Astrocyte (in vitro differentiated cells and primary cell): ENCODE measurements around the gene LSP1. TPM values are rescaled to one million over a fixed set of nuclear protein-coding genes. Genes with fewer than 3 reads are reported as not detected.

Experiments used
- DNase-seq: peaks from one replicate; pipeline ENCODE4 v3.0.0-alpha.2; 2010; ENCODE audit warnings: low read depth
- FAIRE-seq: peaks from 2 replicates; lab custom pipeline; 2011; peaks lifted over from hg19 to GRCh38; lab: Jason Lieb, UNC
- H2AFZ ChIP-seq: 2 replicates; pipeline ENCODE4 v1.6.0; 2012; ENCODE audit warnings: low read depth, low read length, inconsistent platforms
- H3K27ac ChIP-seq: 2 replicates; pipeline ENCODE4 v1.5.1; 2011; ENCODE audit warnings: low read depth, low read length, inconsistent platforms
- H3K27me3 ChIP-seq: 2 replicates; pipeline ENCODE4 v1.6.0; 2011; ENCODE audit warnings: low read length, inconsistent platforms; ENCODE audit not compliant: insufficient read depth
- H3K36me3 ChIP-seq: 2 replicates; pipeline ENCODE4 v1.5.1; 2011; ENCODE audit warnings: low read length, inconsistent platforms; ENCODE audit not compliant: insufficient read depth
- H3K4me1 ChIP-seq: 2 replicates; pipeline ENCODE4 v1.5.1; 2011; ENCODE audit warnings: low read length, inconsistent platforms; ENCODE audit not compliant: insufficient read depth
- H3K4me2 ChIP-seq: 2 replicates; pipeline ENCODE4 v1.6.0; 2012; ENCODE audit warnings: low read length, inconsistent platforms
- H3K4me3 ChIP-seq: 2 replicates; pipeline ENCODE4 v1.5.1; 2011; ENCODE audit warnings: low read depth, mild to moderate bottlenecking, low read length, inconsistent platforms; ENCODE audit not compliant: insufficient read depth
- H3K79me2 ChIP-seq: 2 replicates; pipeline ENCODE4 v1.6.0; 2012; ENCODE audit warnings: mild to moderate bottlenecking, low read length, inconsistent platforms; ENCODE audit not compliant: insufficient read depth
- H3K9ac ChIP-seq: 2 replicates; pipeline ENCODE4 v1.6.0; 2012; ENCODE audit warnings: mild to moderate bottlenecking, low read length, inconsistent platforms
- H3K9me3 ChIP-seq: 2 replicates; pipeline ENCODE4 v1.5.1; 2012; ENCODE audit warnings: low read depth, mild to moderate bottlenecking, low read length, inconsistent platforms; ENCODE audit not compliant: insufficient read depth
- H4K20me1 ChIP-seq: 2 replicates; pipeline ENCODE4 v1.6.0; 2012; ENCODE audit warnings: low read length, inconsistent platforms; ENCODE audit not compliant: insufficient read depth
- H3K27ac Mint-ChIP-seq: one replicate; pipeline ENCODE4 v1.8.0; 2021; ENCODE audit warnings: mild to moderate bottlenecking, mixed read lengths; ENCODE audit not compliant: unreplicated experiment
- H3K27me3 Mint-ChIP-seq: one replicate; pipeline ENCODE4 v1.8.0; 2021; ENCODE audit warnings: low read depth, mixed read lengths; ENCODE audit not compliant: unreplicated experiment
- H3K36me3 Mint-ChIP-seq: one replicate; pipeline ENCODE4 v1.8.0; 2021; ENCODE audit warnings: low read depth, mixed read lengths; ENCODE audit not compliant: unreplicated experiment
- H3K4me1 Mint-ChIP-seq: one replicate; pipeline ENCODE4 v1.8.0; 2021; ENCODE audit warnings: low read depth, mixed read lengths; ENCODE audit not compliant: unreplicated experiment
- H3K4me3 Mint-ChIP-seq: one replicate; pipeline ENCODE4 v1.8.0; 2021; ENCODE audit warnings: mild to moderate bottlenecking, moderate library complexity, mixed read lengths; ENCODE audit not compliant: unreplicated experiment
- H3K9me3 Mint-ChIP-seq: one replicate; pipeline ENCODE4 v1.8.0; 2021; ENCODE audit warnings: mild to moderate bottlenecking, mixed read lengths; ENCODE audit not compliant: unreplicated experiment
- CTCF ChIP-seq: IDR thresholded peaks from 2 replicates; pipeline ENCODE4 v1.5.1; 2011; ENCODE audit warnings: low read depth, mild to moderate bottlenecking, inconsistent platforms, low read length, moderate library complexity; ENCODE audit not compliant: insufficient read depth
- EZH2 ChIP-seq: IDR thresholded peaks from 2 replicates; pipeline ENCODE4 v1.6.1; 2012; ENCODE audit warnings: mild to moderate bottlenecking, low read length, inconsistent platforms; ENCODE audit not compliant: insufficient read depth
- total RNA-seq: library from RNA; stranded (reverse); gene quantifications from 2 replicates; pipeline ENCODE4 v1.2.1, GENCODE V29; 2021

The LSP1 gene
- total RNA-seq, 1 donor from 2014 or later, result 1.3 TPM

- H3K27ac ChIP-seq, result no peak overlapping the region
- Mint-ChIP-seq H3K27ac (no peak overlapping the region), H3K4me3 (no peak overlapping the region), H3K4me1 (no peaks in the 10 kb centered on the region), H3K27me3 (peaks cover 19% of the 10 kb centered on the region), H3K9me3 (no peaks in the 10 kb centered on the region), H3K36me3 (no peaks in the 10 kb centered on the region)
- no peak for FAIRE-seq
- DNase-seq, result no peak
- no peaks in the 10 kb centered on the region for H3K9me3 ChIP-seq
- H2AFZ ChIP-seq, result no peak overlapping the region
- H3K27me3 ChIP-seq, result peaks cover 6% of the 10 kb centered on the region
- no peaks in the 10 kb centered on the region for H3K79me2 ChIP-seq
- H3K4me2 ChIP-seq, result no peak overlapping the region
- no peaks in the 10 kb centered on the region for H3K36me3 ChIP-seq
- no peak overlapping the region for H3K9ac ChIP-seq
- no peak for TF ChIP-seq CTCF
- TF ChIP-seq EZH2, result no peak
- H4K20me1 ChIP-seq, result no peaks in the 10 kb centered on the region
- H3K4me3 ChIP-seq, result no peak overlapping the region
- H3K4me1 ChIP-seq, result peaks cover 3% of the 10 kb centered on the region
Measured at GRCh38 chr11:1841511-1842148, 11.3 kb upstream of the LSP1 start.

- FAIRE-seq (no peak), DNase-seq (no peak)
- H3K4me3 ChIP-seq, result no peak overlapping the region
- Mint-ChIP-seq H3K36me3 (no peaks in the 10 kb centered on the region), H3K9me3 (no peaks in the 10 kb centered on the region), H3K4me3 (no peak overlapping the region), H3K27ac (no peak overlapping the region), H3K4me1 (no peaks in the 10 kb centered on the region), H3K27me3 (peaks cover 23% of the 10 kb centered on the region)
- H3K9me3 ChIP-seq, result no peaks in the 10 kb centered on the region
- peaks cover 6% of the 10 kb centered on the region for H3K27me3 ChIP-seq
- no peak overlapping the region for H2AFZ ChIP-seq
- H4K20me1 ChIP-seq, result no peaks in the 10 kb centered on the region
- H3K36me3 ChIP-seq, result no peaks in the 10 kb centered on the region
- TF ChIP-seq EZH2 (no peak), CTCF (no peak)
- no peak overlapping the region for H3K27ac ChIP-seq
- no peak overlapping the region for H3K9ac ChIP-seq
- H3K79me2 ChIP-seq, result no peaks in the 10 kb centered on the region
- H3K4me2 ChIP-seq, result no peak overlapping the region
- peaks cover 3% of the 10 kb centered on the region for H3K4me1 ChIP-seq
Measured at GRCh38 chr11:1842149-1843097, 10.5 kb upstream of the LSP1 start.
